Midbrain (tissue), 1 donor: ENCODE measurements around the gene PPP1R9B.

ENCODE experiments used
- DNase-seq: peaks from one replicate; lab custom pipeline; 2025; lab: John Stamatoyannopoulos, UW

Gene PPP1R9B

DNA sequence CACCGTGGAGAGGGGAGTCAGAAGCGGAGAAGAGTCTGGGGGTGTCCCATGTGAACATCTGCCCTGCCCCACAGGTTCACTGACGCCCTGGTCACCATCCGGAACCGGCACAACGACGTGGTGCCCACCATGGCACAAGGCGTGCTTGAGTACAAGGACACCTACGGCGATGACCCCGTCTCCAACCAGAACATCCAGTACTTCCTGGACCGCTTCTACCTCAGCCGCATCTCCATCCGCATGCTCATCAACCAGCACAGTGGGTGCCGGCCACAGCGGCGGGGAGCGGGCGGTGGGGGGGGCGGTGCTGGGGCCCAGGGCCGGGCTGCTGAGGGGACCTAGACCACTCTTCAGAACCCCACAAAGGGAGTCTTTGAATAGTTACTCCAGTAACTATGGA is 44.7 kb downstream of the PPP1R9B start:
- no peak for DNase-seq

DNA sequence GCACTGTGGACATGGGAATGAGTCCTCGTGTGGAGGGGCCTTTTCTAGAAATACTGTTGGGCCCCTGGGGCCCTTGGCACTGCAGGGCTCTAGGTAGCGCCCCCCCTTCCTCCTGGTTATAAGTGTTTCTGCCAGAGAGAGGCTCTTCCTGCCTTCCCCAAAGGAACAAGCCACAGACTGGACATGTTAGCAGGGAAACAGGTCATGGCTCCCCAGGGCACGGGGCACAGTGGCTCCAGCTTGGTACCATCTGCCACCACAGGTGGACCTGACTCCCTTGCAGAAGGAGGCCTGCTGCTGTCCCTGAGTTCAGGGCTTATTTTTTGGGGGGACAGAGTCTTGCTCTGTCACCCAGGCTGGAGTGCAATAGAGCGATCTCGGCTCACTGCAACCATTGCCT is 46.5 kb downstream of the PPP1R9B start:
- no peak for DNase-seq

DNA sequence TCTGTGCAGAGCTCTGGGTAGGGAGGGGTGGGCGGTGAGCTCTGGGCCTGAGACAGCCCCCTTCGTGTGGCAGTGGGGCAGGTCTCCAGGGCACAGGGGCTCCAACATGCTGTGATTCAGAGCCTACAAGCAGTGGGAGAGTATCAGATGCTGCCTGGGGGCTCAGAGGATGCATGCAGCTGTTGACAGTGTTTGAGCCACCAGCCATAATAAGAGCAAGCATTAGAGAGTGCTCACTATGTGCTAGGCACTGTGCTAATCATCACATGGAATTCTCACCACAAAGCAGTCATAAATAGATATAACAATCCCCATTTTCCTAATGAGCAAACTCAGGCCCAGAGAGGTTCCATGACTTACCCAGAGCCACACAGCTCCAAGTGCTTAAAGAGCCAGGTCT is 47.2 kb downstream of the PPP1R9B start:
- DNase-seq, result no peak

DNA sequence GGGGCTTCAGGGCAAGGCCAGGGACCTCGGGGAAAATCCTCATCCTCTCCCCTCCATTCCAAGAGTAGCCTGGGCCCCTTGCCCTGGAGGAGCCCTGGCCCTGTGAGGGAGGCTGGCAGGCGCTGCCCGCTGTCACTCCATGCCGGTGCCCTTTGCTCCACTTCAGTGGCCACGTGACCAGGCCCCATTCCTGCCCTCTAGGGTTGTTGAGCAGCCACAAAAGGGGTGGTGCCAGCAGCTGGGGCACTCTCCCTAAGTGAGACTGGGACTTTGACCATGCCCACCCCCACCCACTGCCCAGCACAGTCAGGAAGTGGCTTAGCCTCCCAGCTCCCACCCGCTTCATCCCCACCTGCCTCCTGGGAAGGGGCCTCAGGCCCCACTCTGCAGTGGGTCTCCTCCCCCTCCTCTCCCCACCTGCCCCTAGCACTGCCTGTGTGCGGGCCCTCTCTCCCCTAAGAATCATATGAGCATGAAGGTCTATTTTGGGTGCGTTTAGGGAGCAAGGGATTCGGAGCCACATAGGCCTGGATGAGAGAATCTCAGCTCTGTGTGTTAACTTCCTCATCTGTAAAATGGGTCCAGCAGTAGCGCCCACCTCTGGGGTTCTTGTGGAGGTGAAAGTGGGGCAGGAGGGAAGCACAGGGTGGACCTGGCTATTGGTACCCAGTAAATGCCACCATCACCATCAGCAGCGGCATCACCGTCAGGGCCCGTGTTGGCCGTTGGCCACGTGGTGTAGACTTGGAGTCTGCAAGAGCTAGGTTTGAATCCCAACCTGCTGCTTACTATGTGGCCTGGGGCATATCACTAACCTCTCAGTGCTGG is 48.1 kb downstream of the PPP1R9B start:
- peak; percentile 67 for DNase-seq

DNA sequence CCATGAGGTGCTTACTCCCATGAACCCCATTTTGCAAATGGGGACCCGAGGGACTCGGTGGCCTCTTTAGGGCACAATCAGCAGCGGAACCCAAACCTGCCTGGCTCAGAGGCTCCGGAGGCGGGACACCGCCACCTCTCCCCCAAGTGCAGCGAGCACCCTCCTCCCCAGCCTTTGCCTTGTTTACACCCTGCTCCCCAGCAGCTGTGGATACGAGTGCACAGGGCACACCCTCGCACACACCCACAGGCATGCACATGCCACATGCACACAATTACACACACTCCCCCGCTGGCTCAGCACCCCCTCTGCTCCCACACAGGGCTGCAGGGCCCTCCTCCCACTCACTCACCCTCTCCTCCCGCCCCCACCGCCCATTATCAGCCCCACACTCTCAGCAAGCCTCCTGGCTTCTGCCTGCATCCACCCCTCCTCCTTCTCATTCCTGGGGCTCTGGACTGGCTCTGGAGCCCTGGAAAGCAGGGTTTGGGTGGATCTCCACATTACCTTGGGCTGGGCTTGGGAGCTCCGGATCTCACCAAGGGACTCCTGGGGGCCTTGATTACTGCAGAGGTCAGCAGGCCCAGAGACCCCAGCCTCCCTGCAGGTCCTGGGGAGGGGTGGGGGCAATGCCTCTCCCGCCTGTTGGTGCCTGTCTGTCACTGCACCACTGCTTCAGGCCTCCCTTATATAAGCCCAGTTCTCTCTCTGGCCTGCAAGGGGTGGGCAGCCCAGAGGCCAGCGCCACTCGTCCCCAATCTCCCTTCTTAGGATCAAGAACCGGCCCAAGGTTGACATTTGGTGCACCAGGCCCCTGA is 48.9 kb downstream of the PPP1R9B start:
- DNase-seq, result no peak

DNA sequence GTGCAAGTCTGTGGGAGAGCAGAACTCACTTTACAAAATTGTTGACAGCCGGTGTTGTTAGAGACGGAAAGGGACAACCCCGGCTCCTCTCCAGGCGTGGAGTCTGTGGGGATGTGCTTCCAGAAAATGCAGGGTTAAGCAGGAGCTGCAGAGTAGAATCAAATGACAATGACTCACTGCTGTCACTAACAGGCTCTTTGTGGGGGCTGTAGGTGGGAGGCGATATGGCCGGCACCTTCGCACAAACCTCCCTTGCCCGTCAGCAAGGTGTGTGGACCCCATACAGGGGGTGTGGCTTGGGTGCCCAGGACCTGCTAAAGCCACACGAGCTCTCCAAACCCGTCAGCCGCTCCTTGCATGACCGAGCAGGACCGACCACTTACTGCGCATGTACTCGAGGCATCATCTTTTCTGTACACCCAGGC is 49.5 kb downstream of the PPP1R9B start:
- DNase-seq, result no peak

DNA sequence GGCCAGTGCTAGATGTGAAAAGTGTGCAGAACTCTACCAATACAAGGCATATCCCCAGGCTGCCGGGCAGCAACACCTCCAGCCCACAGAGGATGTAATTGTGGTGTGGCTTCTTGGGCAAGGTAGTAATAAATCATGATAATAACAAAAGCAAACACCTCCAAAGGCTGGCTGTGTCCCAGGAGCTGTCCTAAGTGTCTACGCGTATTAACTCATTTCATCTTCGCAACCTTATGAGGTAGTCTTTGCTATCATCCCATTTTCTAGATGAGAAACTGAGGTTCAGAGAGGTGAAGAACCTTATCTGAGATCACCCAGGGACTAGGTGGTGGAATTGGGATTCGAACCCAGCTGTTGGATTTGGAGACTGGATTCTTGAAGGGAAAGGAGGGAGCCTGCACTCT is 50.0 kb downstream of the PPP1R9B start:
- DNase-seq, result no peak

DNA sequence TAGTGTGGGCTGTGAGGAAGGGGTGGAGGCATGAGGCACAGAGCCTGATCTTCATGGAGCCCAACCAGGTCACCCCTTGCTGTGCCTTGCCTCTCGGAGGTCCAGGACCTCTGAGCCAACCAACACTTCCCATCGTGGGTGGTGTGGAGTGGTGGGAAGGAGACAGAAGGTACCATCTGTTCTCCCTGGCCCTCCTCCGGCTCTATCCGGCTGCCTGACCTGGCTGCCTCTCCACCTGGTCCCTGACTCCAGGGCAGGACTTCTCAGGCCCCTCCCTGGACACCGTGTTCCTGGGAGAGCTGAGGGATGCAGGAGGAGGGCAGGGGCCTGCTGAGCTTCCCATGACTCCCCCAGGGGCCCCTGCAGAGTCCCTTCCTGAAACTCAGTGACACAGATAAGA is 51.5 kb downstream of the PPP1R9B start:
- no peak for DNase-seq

DNA sequence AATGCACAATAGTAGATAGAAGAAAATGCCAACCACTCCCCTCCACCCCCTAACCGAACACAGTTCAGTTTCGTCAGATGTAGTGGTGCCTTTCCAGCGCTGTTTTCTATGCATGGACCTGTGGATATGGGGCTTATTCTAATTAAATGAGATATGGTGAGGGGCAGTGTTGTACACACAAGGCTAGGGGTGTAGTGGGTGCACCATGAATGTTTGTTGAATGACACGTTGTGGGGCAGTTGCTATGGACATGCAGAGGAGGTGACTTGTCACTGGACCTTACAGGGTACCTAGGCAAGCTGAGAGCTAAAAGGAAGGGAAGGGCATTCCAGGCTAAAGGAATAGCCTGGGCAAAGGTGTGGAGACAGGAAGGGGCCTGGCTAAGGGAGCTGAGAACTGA is 51.9 kb downstream of the PPP1R9B start:
- DNase-seq, result no peak

DNA sequence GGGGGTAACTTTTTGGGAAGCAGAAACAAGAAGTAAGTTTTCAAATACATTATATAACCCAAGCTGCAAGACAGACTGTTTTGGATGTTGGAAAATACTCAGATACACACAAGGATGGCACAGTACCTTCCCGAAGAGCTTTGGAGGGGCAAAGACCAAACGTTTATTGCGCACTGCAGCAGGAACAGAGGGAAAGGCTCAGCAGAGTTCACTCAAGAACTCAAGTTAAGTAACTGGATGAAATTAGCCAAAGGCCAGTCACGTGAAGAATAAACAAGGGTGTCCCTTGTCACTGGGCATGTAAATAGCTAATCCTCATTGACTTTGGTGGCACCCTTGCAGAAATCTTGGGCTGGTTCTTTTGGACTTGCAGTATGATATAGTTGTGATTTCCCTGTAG is 52.6 kb downstream of the PPP1R9B start:
- DNase-seq, result no peak

DNA sequence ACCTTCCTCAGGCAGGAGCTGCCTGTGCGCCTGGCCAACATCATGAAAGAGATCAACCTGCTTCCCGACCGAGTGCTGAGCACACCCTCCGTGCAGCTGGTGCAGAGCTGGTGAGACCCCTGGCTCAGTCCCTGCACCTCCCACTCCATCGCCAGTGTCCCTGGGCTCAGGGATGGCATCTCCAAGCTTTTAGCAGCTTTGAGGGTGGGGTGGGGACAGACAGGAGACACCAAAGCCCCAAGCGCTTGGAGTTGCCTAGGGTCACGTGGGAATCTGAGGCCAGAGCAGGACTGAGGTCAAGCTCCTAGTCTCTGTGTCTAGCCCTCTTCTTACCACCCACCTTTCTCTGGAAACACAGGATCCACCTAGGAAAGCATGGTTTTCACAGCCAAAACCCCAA is 53.0 kb downstream of the PPP1R9B start:
- no peak for DNase-seq

DNA sequence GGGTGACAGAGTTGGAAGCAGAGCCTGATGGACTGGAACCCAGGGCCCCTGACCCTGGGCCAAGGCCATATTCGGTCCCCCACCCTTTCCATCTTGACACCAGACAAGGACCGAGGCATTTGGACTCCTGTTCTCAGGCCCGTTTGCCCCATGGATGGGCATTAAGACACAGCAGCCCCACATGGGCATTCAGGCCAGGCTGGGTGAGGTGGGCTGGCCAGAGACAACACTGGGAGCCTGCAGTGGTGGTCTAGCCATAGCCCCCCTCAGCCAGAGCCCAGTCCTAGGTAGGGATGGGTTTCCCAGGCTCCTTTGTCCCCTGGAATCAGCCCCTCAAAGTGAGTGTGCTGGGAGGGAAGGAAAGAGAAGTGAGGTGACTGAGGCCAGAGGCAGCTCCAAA is 53.7 kb downstream of the PPP1R9B start:
- no peak for DNase-seq

DNA sequence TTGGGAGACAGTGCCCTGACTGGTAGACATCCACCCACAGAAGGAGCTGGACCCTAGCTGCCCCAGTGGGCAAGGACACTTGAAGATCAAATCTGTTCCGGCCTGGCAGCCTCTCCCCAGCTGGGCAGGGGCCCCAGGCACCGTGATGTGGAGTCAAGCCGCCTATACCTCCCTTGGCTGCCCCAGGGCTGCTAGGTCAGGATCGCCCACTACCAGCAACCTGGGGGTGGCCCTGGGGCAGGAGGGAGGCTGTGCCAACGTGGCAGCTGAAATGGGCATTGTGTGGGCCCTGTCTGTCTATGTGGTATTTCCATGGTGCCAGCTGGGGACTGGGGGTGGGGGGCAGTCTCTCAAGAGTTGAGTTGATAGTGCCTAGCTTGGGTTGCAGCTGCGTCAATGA is 54.4 kb downstream of the PPP1R9B start:
- DNase-seq, result no peak

DNA sequence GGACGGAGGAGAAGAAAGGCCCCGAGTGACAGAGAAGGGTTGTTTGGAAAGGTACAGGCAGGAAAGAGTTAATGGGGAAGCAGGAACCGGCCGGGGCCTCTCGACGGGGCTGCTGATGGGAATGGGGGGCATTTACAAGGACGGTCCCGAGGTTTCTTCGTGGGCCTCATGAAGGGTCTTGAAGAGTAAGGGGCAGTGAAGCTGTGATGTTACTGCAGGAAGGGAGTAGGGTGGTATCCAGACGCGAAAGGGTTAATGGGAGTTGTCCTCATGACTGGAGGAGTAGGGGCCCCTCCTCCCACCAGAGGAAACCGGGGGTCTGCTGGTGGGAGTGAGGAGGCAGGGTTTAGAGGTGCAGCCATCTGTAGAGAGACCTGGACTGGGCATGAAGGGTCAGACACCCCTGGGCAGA is 54.8 kb downstream of the PPP1R9B start:
- no peak for DNase-seq

DNA sequence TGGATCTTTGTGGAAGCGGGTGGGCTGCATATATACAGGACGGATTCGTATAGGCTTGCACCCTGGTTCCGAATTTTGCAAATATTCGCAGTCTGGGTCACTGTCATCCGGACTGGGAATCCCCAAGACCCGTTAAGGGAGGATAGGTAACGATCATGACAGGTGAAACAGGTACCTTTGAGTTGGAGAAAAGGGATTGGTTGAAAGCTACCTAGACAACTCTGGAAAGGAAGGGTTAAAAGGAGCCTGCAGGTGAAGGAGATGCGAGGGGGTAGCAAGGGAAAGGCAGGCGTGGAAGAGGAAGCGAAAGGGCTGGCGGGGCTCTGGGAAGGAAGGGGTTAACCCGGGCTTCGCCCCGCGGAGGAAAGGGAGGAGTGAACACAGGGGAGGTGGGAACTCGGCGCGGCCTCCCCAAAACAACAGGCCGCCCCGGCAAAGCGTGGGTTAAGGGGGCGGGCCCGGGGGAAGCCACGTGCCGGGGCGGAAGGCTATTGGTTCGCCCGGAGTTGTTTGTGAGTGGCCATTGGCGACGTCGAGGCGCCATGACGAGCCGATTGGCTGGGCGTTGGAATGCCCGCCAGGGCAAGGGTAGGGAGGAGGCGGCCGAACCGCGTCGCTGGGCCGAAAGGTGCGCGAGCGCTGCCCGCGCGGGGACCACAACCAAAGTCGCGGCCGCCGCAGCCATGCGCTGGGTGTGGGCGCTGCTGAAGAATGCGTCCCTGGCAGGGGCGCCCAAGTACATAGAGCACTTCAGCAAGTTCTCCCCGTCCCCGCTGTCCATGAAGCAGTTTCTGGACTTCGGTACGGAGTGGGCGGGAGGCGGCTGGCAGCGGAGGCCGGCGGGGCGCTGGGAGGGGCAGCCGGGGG is 55.5 kb downstream of the PPP1R9B start, which contains the start of gene PDK2:
PDK2 (plus strand) TSS at position 599 of the 867 bp plus-strand sequence; CDS start at position 684, 85 bp downstream.
- DNase-seq, result peak; percentile 97

DNA sequence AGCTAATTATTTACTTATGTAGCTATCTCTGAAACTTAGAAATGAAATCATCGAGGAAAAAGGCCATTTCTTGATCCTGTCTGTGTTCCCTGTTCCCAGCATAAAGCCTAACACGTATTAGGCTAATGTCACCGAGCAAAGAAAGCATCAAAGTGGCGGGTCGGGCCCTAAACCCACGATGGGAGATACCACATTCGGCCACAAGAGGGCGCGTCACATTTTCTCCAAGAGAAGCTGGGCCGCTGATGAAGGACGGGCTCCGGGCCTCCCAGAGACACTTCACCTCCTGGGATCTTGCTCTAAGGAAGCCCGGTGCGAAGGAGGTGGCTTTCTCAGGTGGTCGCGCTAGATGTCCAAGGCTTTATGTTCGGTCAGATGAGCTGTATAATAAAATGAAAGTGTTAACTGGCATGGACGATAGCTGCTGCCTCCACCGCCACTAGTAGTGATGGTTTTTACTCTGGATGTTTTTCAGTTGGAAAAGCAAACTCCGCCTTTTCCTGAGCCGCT is 56.2 kb downstream of the PPP1R9B start:
- peak; percentile 94 for DNase-seq

DNA sequence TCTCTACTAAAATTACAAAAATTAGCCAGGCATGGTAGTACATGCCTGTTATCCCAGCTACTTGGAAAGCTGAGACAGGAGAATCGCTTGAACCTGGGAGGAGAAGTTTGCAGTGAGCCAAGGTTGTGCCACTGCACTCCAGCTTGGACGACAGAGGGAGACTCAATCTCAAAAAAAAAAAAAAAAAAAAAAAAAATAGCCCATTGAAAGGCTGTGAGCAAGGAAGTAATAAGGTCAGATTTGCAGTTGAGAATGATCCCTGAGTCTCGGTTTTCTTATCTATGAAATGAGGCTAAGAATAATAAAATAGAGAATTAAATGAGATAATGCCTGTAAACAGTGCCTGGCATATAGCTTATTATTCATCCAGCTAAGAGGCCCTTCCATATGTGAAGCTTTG is 56.7 kb downstream of the PPP1R9B start:
- DNase-seq, result no peak

DNA sequence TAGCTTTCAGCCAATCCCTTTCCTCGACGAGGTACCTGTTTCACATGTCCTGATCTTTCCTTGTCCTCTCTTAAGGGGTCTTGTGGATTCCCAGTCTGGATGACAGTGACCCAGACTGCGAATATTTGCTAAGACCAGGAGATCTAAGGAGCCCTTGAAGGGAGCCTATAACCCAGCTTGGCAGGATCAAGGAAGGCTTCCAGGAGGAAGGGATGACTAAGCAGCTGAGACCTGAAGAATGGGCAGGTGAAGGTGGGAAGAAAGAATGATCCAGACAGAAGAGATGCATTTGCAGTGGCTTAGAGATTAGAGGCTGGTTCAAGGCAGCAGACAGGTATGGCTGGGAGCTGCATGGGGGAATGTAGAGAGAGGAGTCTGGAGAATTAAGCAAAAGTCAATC is 57.2 kb downstream of the PPP1R9B start:
- no peak for DNase-seq

DNA sequence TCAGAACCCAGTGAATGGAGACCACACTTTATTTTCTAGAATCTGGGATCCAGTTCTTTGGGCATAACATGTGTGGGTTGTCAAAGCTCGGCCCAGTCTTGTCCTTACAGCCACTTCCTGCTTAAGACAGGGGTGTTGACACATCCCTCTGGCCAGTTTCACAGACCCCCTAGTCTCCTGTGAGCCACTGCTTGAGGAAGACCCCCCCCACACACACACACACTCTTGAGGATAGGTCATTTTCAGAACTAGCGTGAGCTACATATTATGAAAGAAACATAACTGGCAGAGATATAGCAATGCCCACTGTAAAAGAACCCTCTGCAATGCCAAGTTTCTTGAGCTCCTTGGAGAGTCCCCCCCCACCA is 58.6 kb downstream of the PPP1R9B start:
- no peak for DNase-seq

DNA sequence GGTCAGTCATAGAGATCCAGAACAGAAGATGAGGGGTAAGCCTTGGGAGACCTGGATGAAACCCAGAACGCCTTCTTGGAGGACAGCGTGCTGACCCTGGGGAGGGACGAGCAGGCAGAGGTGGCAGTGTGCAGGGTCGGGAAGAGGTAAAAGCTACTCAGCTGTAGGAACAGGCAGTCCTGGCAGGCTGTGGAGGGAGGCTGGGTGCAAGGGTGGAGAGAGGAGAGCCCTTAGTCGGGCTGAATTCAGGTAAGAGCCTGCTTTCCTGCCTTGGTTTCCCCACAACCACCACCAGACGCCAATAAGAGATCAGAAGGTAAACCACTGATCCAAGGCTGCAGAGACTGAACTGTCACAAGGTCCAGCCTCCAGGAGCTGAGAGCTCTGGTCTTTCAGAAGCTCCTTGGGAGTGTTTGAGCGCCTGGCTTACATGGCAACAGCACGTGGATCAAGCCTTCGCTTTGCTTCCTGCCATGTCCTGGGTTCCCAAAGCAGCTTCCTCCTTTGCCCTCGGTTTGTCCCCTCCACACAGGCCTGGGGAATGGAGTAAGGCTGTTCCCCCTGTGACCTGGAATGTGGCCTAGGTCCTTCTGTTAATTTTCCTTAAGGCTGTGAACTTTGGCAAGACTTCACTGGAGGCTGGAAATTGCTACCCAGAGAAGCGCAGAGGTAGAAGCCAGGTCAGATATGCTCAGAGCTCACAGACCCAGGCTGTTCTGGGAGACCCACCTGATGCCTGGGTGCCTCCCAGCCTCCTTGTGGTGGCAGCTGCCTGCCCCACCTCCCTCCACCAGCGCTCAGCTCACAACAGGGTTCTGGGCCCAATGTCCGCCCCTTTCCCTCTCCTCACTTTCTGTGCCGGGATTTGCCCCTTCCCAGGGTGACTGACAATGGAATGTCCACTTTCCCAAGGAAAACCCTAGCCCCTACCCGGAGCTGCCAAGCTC is 59.2 kb downstream of the PPP1R9B start:
- no peak for DNase-seq

DNA sequence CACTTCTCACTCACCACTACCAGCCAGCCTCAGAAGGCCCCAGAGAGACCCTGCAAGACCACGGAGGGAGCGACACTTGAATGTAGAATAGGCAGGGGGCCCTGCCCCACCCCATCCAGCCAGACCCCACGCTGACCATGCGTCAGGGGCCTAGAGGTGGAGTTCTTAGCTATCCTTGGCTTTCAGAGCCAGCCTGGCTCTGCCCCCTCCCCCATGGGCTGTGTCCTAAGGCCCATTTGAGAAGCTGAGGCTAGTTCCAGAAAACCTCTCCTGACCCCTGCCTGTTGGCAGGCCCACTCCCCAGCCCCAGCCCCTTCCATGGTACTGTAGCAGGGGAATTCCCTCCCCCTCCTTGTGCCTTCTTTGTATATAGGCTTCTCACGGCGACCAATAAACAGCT is 60.4 kb downstream of the PPP1R9B start:
- no peak for DNase-seq
